Skeletal muscle satellite cell (primary cell): ENCODE data around the gene ZNF318. TPM values are rescaled to one million over a fixed set of nuclear protein-coding genes. Genes with fewer than 3 reads are reported as not detected.

Experiments used
- H3K27me3 ChIP-seq: 2 replicates; pipeline ENCODE4 v1.7.0; 2013; ENCODE audit warnings: low read length; ENCODE audit not compliant: control insufficient read depth, insufficient read depth
- H3K36me3 ChIP-seq: 2 replicates; pipeline ENCODE4 v1.7.0; 2013; ENCODE audit warnings: mild to moderate bottlenecking, control low read depth, low read length; ENCODE audit not compliant: insufficient read depth
- H3K4me1 ChIP-seq: 2 replicates; pipeline ENCODE4 v1.7.0; 2013; ENCODE audit warnings: low read length; ENCODE audit not compliant: control insufficient read depth, insufficient read depth
- H3K4me2 ChIP-seq: 2 replicates; pipeline ENCODE4 v1.7.0; 2013; ENCODE audit warnings: mild to moderate bottlenecking, low read length
- H3K4me3 ChIP-seq: 2 replicates; pipeline ENCODE4 v1.7.0; 2013; ENCODE audit warnings: low read length
- H3K9ac ChIP-seq: 2 replicates; pipeline ENCODE4 v1.7.0; 2013; ENCODE audit warnings: mild to moderate bottlenecking, low read depth, low read length, moderate library complexity
- H3K9me3 ChIP-seq: replicated peaks from 2 replicates; pipeline ENCODE4 v1.7.0; 2013; ENCODE audit warnings: mild to moderate bottlenecking, control low read depth, low read length
- small RNA-seq: library from RNA; depleted of rRNA; stranded (forward); fragments of <200 nt; gene quantifications from one replicate; pipeline ENCODE3, GENCODE V24; 2012

Gene ZNF318

GRCh38 chr6:43287717-43288679, 81.4 kb downstream of the ZNF318 start:
- H3K4me2 ChIP-seq = no peak overlapping the region
- H3K4me3 ChIP-seq = no peak overlapping the region
- no peaks in the 10 kb centered on the region for H3K36me3 ChIP-seq
- no peaks in the 10 kb centered on the region for H3K4me1 ChIP-seq
- peaks cover 56% of the 10 kb centered on the region for H3K27me3 ChIP-seq
- no peaks in the 10 kb centered on the region for H3K9me3 ChIP-seq
- no peak overlapping the region for H3K9ac ChIP-seq

GRCh38 chr6:43286980-43287716, 82.3 kb downstream of the ZNF318 start:
- no peak overlapping the region for H3K4me3 ChIP-seq
- H3K9me3 ChIP-seq = no peaks in the 10 kb centered on the region
- H3K27me3 ChIP-seq = peaks cover 54% of the 10 kb centered on the region
- no peak overlapping the region for H3K9ac ChIP-seq
- no peaks in the 10 kb centered on the region for H3K36me3 ChIP-seq
- H3K4me1 ChIP-seq = no peaks in the 10 kb centered on the region
- no peak overlapping the region for H3K4me2 ChIP-seq

GRCh38 chr6:43286456-43286979, 82.9 kb downstream of the ZNF318 start:
- H3K27me3 ChIP-seq = peaks cover 55% of the 10 kb centered on the region
- no peak overlapping the region for H3K4me3 ChIP-seq
- H3K4me2 ChIP-seq = no peak overlapping the region
- no peaks in the 10 kb centered on the region for H3K4me1 ChIP-seq
- no peaks in the 10 kb centered on the region for H3K36me3 ChIP-seq
- H3K9me3 ChIP-seq = no peaks in the 10 kb centered on the region
- H3K9ac ChIP-seq = no peak overlapping the region

Small RNA genes within 50 kb of the gene (small RNA-seq; reads per million reads assigned to genes)
- gene AL590383.1 (not detected), gene RPL12P47 (not detected)
